Lung (tissue), 12 donors: Measurements from ENCODE around the gene ZSCAN2. TPM values are rescaled to one million over a fixed set of nuclear protein-coding genes. Genes with fewer than 3 reads are reported as not detected.
A peak's percentile ranks its signal among the peaks of the same experiment; 100 is the strongest.
"Not testable (repeated sequence)": the region's sequence is repeated elsewhere in the genome, so short reads cannot be mapped to it uniquely, and the experiment has no call there.

Experiments
- ATAC-seq: fragments of 200-7000 bp; cut with Tn5 transposase; one replicate; pipeline ENCODE4 v1.9.1; 2020; ENCODE audit warnings: moderate number of reproducible peaks; ENCODE audit not compliant: insufficient read depth, low FRiP score
- DNase-seq, 3 donors: peaks; one replicate each; pipeline ENCODE4 v3.0.0-alpha.2; 2013 to 2017
- H3K27ac ChIP-seq, 2 donors: one replicate each; pipeline ENCODE4 v1.5.1; 2013; ENCODE audit warnings: mild to moderate bottlenecking in 2 of 2, moderate library complexity in 2 of 2, control low read depth in 1 of 2, inconsistent platforms in 1 of 2, low read depth in 1 of 2, low read length in 1 of 2
- H3K27me3 ChIP-seq, 3 donors: one replicate each; pipeline ENCODE4 v1.5.1; 2013; ENCODE audit warnings: low read length in 2 of 3; ENCODE audit not compliant: control insufficient read depth in 3 of 3, insufficient read depth in 3 of 3
- H3K36me3 ChIP-seq, 4 donors: one replicate each; pipeline ENCODE4 v1.5.1; 2013; ENCODE audit warnings: low read length in 4 of 4, mild to moderate bottlenecking in 1 of 4, moderate library complexity in 1 of 4; ENCODE audit not compliant: control insufficient read depth in 4 of 4, insufficient read depth in 4 of 4
- H3K4me1 ChIP-seq, 5 donors: one replicate each; pipeline ENCODE4 v1.5.1; 2013; ENCODE audit warnings: low read length in 5 of 5, mild to moderate bottlenecking in 2 of 5, moderate library complexity in 1 of 5; ENCODE audit not compliant: control insufficient read depth in 5 of 5, insufficient read depth in 5 of 5
- H3K4me3 ChIP-seq: one replicate; pipeline ENCODE4 v1.5.1; 2013; ENCODE audit warnings: mild to moderate bottlenecking, control low read depth, moderate library complexity
- H3K9ac ChIP-seq, 2 donors: one replicate each; pipeline ENCODE4 v1.5.1; 2013; ENCODE audit warnings: low read length in 2 of 2, control low read depth in 1 of 2; ENCODE audit not compliant: insufficient read depth in 1 of 2
- H3K9me3 ChIP-seq, 4 donors: one replicate each; pipeline ENCODE4 v1.5.1; 2013; ENCODE audit warnings: low read length in 3 of 4, mild to moderate bottlenecking in 1 of 4, moderate library complexity in 1 of 4; ENCODE audit not compliant: control insufficient read depth in 4 of 4, insufficient read depth in 3 of 4
- CTCF ChIP-seq: IDR thresholded peaks from 2 replicates; pipeline ENCODE4 v1.5.1; 2012; ENCODE audit warnings: mild to moderate bottlenecking; ENCODE audit errors: control extremely low read depth, extremely low read depth
- WGBS, 2 donors: extraction: QIAGEN DNeasy Blood & Tissue Kit; methylation state at CpG; one replicate each; pipeline ENCODE4 v1.1.7; 2013; 5-methylcytosine and 5-hydroxymethylcytosine counted together
- polyA plus RNA-seq, 2 donors: library from polyadenylated mRNA; stranded (reverse); fragments of 200-250 nt; gene quantifications; one replicate each; pipeline ENCODE4 v1.2.1, GENCODE V29; 2013
- total RNA-seq, 2 donors: library from RNA; depleted of rRNA in 1 of 2; stranded (reverse); fragments of >200 nt in 1 of 2; gene quantifications; one replicate each; pipeline ENCODE4 v1.2.1, GENCODE V29; 2014 to 2021
- donor health status: control.
- donor health status: control.
- donor health status: Bipolar disorder and iron deficiency.
- donor health status: healthy.
- donor health status: DM: yes; HTN: yes; CAD: no.

Gene ZSCAN2
- total and polyA plus RNA-seq, 4 donors, result 2.5 to 12.8 (median 4.3) TPM

- WGBS, 2 donors, result 83 to 94% methylated on average over 2 of the region's 2 CpGs
These were observed 18.1 kb upstream of the ZSCAN2 start for GRCh38 chr15:84582583-84583157.

GRCh38 chr15:84583921-84584320 lies 16.9 kb upstream of the ZSCAN2 start:
- not testable (repeated sequence) for H3K27ac ChIP-seq, H3K9ac ChIP-seq, ATAC-seq, H3K36me3 ChIP-seq, H3K4me3 ChIP-seq, H3K27me3 ChIP-seq, DNase-seq, H3K9me3 ChIP-seq
- H3K4me1 ChIP-seq, result peaks cover 0 to 18% (median 0%) of the 10 kb centered on the region in 5 donors
- WGBS, 2 donors, result 48 to 66% methylated on average over 4 of the region's 4 CpGs

More at GRCh38 chr15:84582583-84583157, 18.1 kb upstream of the ZSCAN2 start:
- H3K4me1 ChIP-seq, result peaks cover 0 to 24% (median 3%) of the 10 kb centered on the region in 5 donors
- H3K9me3 ChIP-seq, result no peaks in the 10 kb centered on the region
- H3K36me3 ChIP-seq, result no peaks in the 10 kb centered on the region
- no peaks in the 10 kb centered on the region for H3K27me3 ChIP-seq
- no peak for ATAC-seq
- no peak overlapping the region for H3K27ac ChIP-seq
- H3K4me3 ChIP-seq, result no peak overlapping the region
- H3K9ac ChIP-seq, result no peak overlapping the region
- no peak for DNase-seq
- TF ChIP-seq CTCF, result no peak

- Histone ChIP-seq H3K36me3 (no peaks in the 10 kb centered on the region), H3K4me3 (no peak overlapping the region), H3K9ac (no peak overlapping the region), H3K4me1 (peaks cover 0 to 3% (median 0%) of the 10 kb centered on the region in 5 donors), H3K27me3 (peaks cover 0 to 2% (median 0%) of the 10 kb centered on the region in 3 donors), H3K27ac (no peak overlapping the region), H3K9me3 (no peaks in the 10 kb centered on the region)
- ATAC-seq (no peak), DNase-seq (no peak)
- WGBS, 2 donors, result 71 to 80% methylated on average over 6 of the region's 6 CpGs
- TF ChIP-seq CTCF, result no peak
These were observed 14.1 kb upstream of the ZSCAN2 start for GRCh38 chr15:84586696-84587095.

- no peaks in the 10 kb centered on the region for H3K9me3 ChIP-seq
- peak; percentile 69 for TF ChIP-seq CTCF
- DNase-seq (peak; percentile 85 to 88 (median 86)), ATAC-seq (peak; percentile 98)
- H3K4me1 ChIP-seq, result peaks cover 0 to 3% (median 0%) of the 10 kb centered on the region in 5 donors
- H3K27me3 ChIP-seq, result peaks cover 0 to 2% (median 0%) of the 10 kb centered on the region in 3 donors
- WGBS, 2 donors, result 26 to 32% methylated on average over 25 to 26 of the region's 26 CpGs
- no peak overlapping the region for H3K27ac ChIP-seq
- no peak overlapping the region for H3K4me3 ChIP-seq
- peak overlapping the region in 1 of 2 donors; percentile 48 for H3K9ac ChIP-seq
- H3K36me3 ChIP-seq, result no peaks in the 10 kb centered on the region
These were observed 12.5 kb upstream of the ZSCAN2 start for GRCh38 chr15:84588053-84588874.
